HEK293 (cell line): ENCODE data around the gene SFXN1.

Experiments
- CTCF ChIA-PET: fragments of 350-600 bp; formaldehyde crosslinking; extraction: SDS; loops from one replicate; lab custom pipeline; 2021; ENCODE audit warnings: antibody characterized with exemption; lab: Yijun Ruan, JAX
- POLR2A ChIA-PET: fragments of 300-600 bp; formaldehyde crosslinking; extraction: SDS; loops from one replicate; lab custom pipeline; 2020; ENCODE audit warnings: antibody characterized with exemption, inconsistent platforms; lab: Yijun Ruan, JAX
- H3K27ac ChIP-seq: fragments of 200-500 bp; sonication (Bioruptor generic); 2 replicates; pipeline ENCODE4 v1.5.1; 2014; ENCODE audit warnings: low read depth, low read length, control low read depth, inconsistent platforms; ENCODE audit errors: extremely low read depth
- H3K36me3 ChIP-seq, 2 experiments: fragments of 200-500 bp in 1 of 2; sonication (Bioruptor generic) in 1 of 2; 1 replicate in 1 of 2; 2 replicates in 1 of 2; pipeline ENCODE4 v1.5.1; 2014 to 2017; ENCODE audit warnings: inconsistent platforms in 2 of 2, low read length in 2 of 2; ENCODE audit not compliant: control insufficient read depth in 2 of 2, insufficient read depth in 1 of 2
- H3K4me1 ChIP-seq: fragments of 200-500 bp; sonication (Bioruptor generic); 2 replicates; pipeline ENCODE4 v1.5.1; 2014; ENCODE audit warnings: mild to moderate bottlenecking, low read length, inconsistent platforms; ENCODE audit not compliant: control insufficient read depth, insufficient read depth
- H3K4me3 ChIP-seq: 2 replicates; pipeline ENCODE4 v1.5.1; 2011; ENCODE audit warnings: low read depth, mild to moderate bottlenecking, control low read depth, low read length, moderate library complexity
- H3K9me3 ChIP-seq: fragments of 200-500 bp; sonication (Bioruptor generic); 2 replicates; pipeline ENCODE4 v1.5.1; 2014; ENCODE audit warnings: low read depth, low read length, inconsistent platforms; ENCODE audit not compliant: control insufficient read depth, insufficient read depth
- EGR2 ChIP-seq: fragments of 450-650 bp; formaldehyde crosslinking; IDR thresholded peaks from 2 replicates; pipeline ENCODE4 v1.5.1; 2016; ENCODE audit warnings: low read depth, missing biosample characterization, missing genetic modification characterization
- HOXA7 ChIP-seq: sonication (generic); formaldehyde crosslinking; IDR thresholded peaks from 2 replicates; pipeline ENCODE4 v1.8.1; 2022; ENCODE audit warnings: missing genetic modification reagents, borderline replicate concordance
- KLF10 ChIP-seq: fragments of 450-650 bp; IDR thresholded peaks from 2 replicates; pipeline ENCODE4 v1.5.1; 2018; ENCODE audit warnings: missing biosample characterization, mild to moderate bottlenecking, missing genetic modification characterization
- MZF1 ChIP-seq: fragments of 450-650 bp; formaldehyde crosslinking; IDR thresholded peaks from 2 replicates; pipeline ENCODE4 v1.5.1; 2017; ENCODE audit warnings: missing biosample characterization, missing genetic modification characterization, borderline replicate concordance
- SETDB1 ChIP-seq: IDR thresholded peaks from one replicate; pipeline ENCODE4 v1.6.1; 2017; ENCODE audit warnings: mild to moderate bottlenecking, low read length, moderate library complexity, mixed read lengths; ENCODE audit not compliant: insufficient read length
- SP2 ChIP-seq: fragments of 450-650 bp; formaldehyde crosslinking; IDR thresholded peaks from 2 replicates; pipeline ENCODE4 v1.5.1; 2016; ENCODE audit warnings: missing biosample characterization, missing genetic modification characterization
- TRIM28 ChIP-seq: IDR thresholded peaks from 2 replicates; pipeline ENCODE4 v1.6.1; 2011; ENCODE audit warnings: low read length, control low read depth, borderline replicate concordance
- WT1 ChIP-seq: fragments of 450-650 bp; formaldehyde crosslinking; IDR thresholded peaks from 2 replicates; pipeline ENCODE4 v1.5.1; 2016; ENCODE audit warnings: missing biosample characterization, missing genetic modification characterization
- ZNF184 ChIP-seq: fragments of 450-650 bp; IDR thresholded peaks from 2 replicates; pipeline ENCODE4 v1.5.1; 2018; ENCODE audit warnings: missing biosample characterization, mild to moderate bottlenecking, missing genetic modification characterization
- ZNF19 ChIP-seq: fragments of 450-650 bp; formaldehyde crosslinking; IDR thresholded peaks from 2 replicates; pipeline ENCODE4; 2016; ENCODE audit warnings: missing biosample characterization, missing genetic modification characterization, low read depth
- ZNF24 ChIP-seq: fragments of 450-650 bp; formaldehyde crosslinking; IDR thresholded peaks from 2 replicates; pipeline ENCODE4 v1.5.1; 2016; ENCODE audit warnings: missing biosample characterization, missing genetic modification characterization
- ZNF473 ChIP-seq: fragments of 450-650 bp; formaldehyde crosslinking; IDR thresholded peaks from 2 replicates; pipeline ENCODE4 v1.5.1; 2017; ENCODE audit warnings: missing biosample characterization, missing genetic modification characterization
- TF ChIP-seq, protein P1 (sequence below): fragments of 450-650 bp; formaldehyde crosslinking; IDR thresholded peaks from 2 replicates; pipeline ENCODE4 v1.5.1; 2016; ENCODE audit warnings: missing biosample characterization, missing genetic modification characterization
- TF ChIP-seq, protein P2 (sequence below): fragments of 450-650 bp; formaldehyde crosslinking; IDR thresholded peaks from 2 replicates; pipeline ENCODE4 v1.5.1; 2016; ENCODE audit warnings: missing biosample characterization, missing genetic modification characterization
- TF ChIP-seq, protein P3 (sequence below): fragments of 450-650 bp; formaldehyde crosslinking; IDR thresholded peaks from 2 replicates; pipeline ENCODE4 v1.5.1; 2016; ENCODE audit warnings: missing biosample characterization, missing genetic modification characterization, low read depth
- TF ChIP-seq, protein P4 (sequence below): fragments of 450-650 bp; formaldehyde crosslinking; IDR thresholded peaks from 2 replicates; pipeline ENCODE4 v1.5.1; 2016; ENCODE audit warnings: missing biosample characterization, missing genetic modification characterization

Gene SFXN1

DNA sequence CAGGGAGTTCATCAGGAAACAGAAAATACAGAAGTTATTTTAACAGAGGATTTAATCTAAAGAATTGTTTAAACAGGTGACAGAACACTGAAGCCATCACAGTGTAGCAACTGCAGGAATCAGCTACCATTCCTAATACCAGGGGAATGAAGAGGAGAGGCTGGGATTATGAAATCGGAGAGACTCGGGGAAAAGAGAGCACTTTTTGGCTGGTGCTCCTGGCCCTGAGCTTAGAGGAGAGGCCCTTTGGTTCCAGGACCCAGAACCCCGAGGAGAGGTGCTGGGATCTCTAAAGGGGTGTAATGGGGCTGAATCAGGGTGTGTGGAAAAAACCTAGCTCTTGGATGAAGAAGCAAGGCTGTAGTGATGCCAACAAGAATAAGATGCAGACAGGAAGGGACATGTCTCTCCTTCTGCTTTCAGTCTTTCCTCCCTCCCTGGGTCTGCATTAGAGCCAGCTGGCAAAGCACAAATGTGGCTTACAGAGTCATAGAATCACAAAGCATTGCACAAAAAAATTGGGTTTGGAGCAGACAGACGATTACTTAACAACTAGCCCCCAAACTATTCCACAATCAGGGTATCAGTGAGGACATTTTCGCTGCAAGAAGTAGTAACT, 11.6 kb upstream of the SFXN1 start:
- CTCF ChIA-PET = interaction anchor here (0.6 to 4.7 kb wide), 10 partner anchors 10 to 1950 kb away, joined by 3 to 36 read pairs (median 6); partner anchors contain the start of genes DRD1 and SFXN1
- POLR2A ChIA-PET = no interaction called here

DNA sequence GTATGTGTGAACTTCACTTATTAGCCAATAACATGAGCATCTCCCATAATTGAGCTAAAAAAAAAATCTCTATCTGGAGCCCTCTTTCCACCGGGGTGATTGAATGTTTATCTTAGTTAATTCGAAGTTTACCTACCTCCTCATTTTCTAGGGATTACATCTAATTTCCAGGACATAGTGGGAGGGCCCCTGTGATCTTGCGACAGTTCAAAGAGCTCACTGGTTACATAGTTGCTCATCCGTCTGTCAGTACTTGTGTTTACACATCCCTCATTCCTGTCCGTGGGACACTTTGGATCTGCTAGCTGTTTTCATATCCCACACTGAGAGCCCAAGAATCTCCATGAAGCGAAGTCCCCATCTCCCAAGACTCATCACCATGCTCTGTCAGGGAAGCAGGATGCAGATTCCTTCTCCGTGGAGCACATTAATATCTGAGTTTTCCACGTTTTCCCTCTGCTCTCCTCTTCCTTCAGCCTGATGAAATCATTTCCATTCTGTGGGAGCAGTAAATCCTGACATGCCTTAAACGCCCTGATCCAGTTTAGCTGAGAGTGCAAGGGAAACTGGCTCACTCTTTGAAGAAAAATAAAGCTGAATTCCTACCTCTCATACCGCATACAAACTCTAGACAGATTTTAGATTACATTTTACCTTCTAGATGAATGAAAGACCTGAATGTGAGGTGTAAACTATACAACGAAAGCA, 10.2 kb upstream of the SFXN1 start:
- ChIA-PET POLR2A (no interaction called here), CTCF (interaction anchor here (1.0 to 4.7 kb wide), 3 partner anchors 9 to 558 kb away, joined by 8 to 36 read pairs (median 23); partner anchors contain the start of gene SFXN1)
- Histone ChIP-seq H3K36me3 (no peaks in the 10 kb centered on the region), H3K9me3 (no peaks in the 10 kb centered on the region), H3K4me3 (no peak overlapping the region), H3K4me1 (no peaks in the 10 kb centered on the region), H3K27ac (no peak overlapping the region)
- TF ChIP-seq TRIM28 (no peak), ZNF19 (no peak), WT1 (tag by site-specific recombination) (no peak), EGR2 (no peak), MZF1 (tag by site-specific recombination) (no peak), HOXA7 (CRISPR knock-in tag) (no peak), ZNF24 (tag by site-specific recombination) (no peak), SP2 (no peak), KLF10 (tag by site-specific recombination) (no peak)
- TF ChIP-seq, protein P1, sequence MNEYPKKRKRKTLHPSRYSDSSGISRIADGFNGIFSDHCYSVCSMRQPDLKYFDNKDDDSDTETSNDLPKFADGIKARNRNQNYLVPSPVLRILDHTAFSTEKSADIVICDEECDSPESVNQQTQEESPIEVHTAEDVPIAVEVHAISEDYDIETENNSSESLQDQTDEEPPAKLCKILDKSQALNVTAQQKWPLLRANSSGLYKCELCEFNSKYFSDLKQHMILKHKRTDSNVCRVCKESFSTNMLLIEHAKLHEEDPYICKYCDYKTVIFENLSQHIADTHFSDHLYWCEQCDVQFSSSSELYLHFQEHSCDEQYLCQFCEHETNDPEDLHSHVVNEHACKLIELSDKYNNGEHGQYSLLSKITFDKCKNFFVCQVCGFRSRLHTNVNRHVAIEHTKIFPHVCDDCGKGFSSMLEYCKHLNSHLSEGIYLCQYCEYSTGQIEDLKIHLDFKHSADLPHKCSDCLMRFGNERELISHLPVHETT = no peak
- TF ChIP-seq, protein P2, sequence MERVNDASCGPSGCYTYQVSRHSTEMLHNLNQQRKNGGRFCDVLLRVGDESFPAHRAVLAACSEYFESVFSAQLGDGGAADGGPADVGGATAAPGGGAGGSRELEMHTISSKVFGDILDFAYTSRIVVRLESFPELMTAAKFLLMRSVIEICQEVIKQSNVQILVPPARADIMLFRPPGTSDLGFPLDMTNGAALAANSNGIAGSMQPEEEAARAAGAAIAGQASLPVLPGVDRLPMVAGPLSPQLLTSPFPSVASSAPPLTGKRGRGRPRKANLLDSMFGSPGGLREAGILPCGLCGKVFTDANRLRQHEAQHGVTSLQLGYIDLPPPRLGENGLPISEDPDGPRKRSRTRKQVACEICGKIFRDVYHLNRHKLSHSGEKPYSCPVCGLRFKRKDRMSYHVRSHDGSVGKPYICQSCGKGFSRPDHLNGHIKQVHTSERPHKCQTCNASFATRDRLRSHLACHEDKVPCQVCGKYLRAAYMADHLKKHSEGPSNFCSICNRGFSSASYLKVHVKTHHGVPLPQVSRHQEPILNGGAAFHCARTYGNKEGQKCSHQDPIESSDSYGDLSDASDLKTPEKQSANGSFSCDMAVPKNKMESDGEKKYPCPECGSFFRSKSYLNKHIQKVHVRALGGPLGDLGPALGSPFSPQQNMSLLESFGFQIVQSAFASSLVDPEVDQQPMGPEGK (tag by site-specific recombination) = no peak

More for the DNA sequence above, 11.6 kb upstream of the SFXN1 start:
- Histone ChIP-seq H3K4me1 (no peaks in the 10 kb centered on the region), H3K27ac (no peak overlapping the region), H3K36me3 (no peaks in the 10 kb centered on the region), H3K9me3 (no peaks in the 10 kb centered on the region), H3K4me3 (no peak overlapping the region)
- TF ChIP-seq ZNF473 (tag by site-specific recombination) = no peak
- TF ChIP-seq, all 188 proteins: peak for 0

DNA sequence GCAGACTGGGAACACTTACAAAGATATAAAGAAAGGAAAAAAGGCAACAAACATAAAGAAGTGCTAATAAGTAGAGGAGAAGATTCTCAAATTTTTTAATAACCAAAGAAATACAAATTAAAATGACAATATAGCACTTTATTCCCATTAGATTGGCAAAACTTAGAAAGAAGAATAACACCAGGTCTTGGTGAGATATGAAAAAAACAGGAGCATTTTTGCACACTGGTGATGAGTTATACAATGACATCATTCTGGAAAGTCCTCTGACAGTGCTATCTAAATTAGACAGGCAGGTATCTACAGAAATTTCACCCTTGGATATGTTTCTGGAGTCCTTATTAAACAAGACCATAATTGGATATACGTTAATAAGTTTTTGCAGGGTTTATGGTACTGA, 9.5 kb upstream of the SFXN1 start:
- ChIA-PET CTCF (no interaction called here), POLR2A (no interaction called here)
- Histone ChIP-seq H3K4me1 (no peaks in the 10 kb centered on the region), H3K4me3 (no peak overlapping the region)
- TF ChIP-seq ZNF184 (tag by site-specific recombination) (peak; percentile 98), SETDB1 (peak; percentile 27)
- TF ChIP-seq, protein P3, sequence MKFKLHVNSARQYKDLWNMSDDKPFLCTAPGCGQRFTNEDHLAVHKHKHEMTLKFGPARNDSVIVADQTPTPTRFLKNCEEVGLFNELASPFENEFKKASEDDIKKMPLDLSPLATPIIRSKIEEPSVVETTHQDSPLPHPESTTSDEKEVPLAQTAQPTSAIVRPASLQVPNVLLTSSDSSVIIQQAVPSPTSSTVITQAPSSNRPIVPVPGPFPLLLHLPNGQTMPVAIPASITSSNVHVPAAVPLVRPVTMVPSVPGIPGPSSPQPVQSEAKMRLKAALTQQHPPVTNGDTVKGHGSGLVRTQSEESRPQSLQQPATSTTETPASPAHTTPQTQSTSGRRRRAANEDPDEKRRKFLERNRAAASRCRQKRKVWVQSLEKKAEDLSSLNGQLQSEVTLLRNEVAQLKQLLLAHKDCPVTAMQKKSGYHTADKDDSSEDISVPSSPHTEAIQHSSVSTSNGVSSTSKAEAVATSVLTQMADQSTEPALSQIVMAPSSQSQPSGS (tag by site-specific recombination) = 0 out of 2 replicates have a peak, but pooled peaks have one; percentile 12
- TF ChIP-seq, protein P4, sequence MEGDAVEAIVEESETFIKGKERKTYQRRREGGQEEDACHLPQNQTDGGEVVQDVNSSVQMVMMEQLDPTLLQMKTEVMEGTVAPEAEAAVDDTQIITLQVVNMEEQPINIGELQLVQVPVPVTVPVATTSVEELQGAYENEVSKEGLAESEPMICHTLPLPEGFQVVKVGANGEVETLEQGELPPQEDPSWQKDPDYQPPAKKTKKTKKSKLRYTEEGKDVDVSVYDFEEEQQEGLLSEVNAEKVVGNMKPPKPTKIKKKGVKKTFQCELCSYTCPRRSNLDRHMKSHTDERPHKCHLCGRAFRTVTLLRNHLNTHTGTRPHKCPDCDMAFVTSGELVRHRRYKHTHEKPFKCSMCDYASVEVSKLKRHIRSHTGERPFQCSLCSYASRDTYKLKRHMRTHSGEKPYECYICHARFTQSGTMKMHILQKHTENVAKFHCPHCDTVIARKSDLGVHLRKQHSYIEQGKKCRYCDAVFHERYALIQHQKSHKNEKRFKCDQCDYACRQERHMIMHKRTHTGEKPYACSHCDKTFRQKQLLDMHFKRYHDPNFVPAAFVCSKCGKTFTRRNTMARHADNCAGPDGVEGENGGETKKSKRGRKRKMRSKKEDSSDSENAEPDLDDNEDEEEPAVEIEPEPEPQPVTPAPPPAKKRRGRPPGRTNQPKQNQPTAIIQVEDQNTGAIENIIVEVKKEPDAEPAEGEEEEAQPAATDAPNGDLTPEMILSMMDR = no peak
- TF ChIP-seq, all 188 proteins: peak for 3
- Histone ChIP-seq H3K27ac (no peak overlapping the region), H3K36me3 (no peaks in the 10 kb centered on the region), H3K9me3 (no peaks in the 10 kb centered on the region)
